ENCODE results near the gene MFSD11. TPM values are rescaled to one million over a fixed set of nuclear protein-coding genes. Genes with fewer than 3 reads are reported as not detected.
A peak's percentile ranks its signal among the peaks of the same experiment; 100 is the strongest.
"Not testable (repeated sequence)": the region's sequence is repeated elsewhere in the genome, so short reads cannot be mapped to it uniquely, and the experiment has no call there.

Gene MFSD11
- total RNA-seq, result 25.2 and 28.8 TPM in 2 replicates

GRCh38 chr17:76737676-76738467 lies at the start of gene MFSD11:
Gene MFSD11 (plus strand): TSS chr17:76738119. CDS start chr17:76738353, 234 bp downstream.
- peak; percentile 81 to 95 for DNase-seq (ENCODE audit: low read depth in 2 of 2)

GRCh38 chr17:76688165-76688622 lies 49.7 kb upstream of the MFSD11 start:
- peak in 1 of 2 donors; percentile 25 for DNase-seq (ENCODE audit: low read depth in 2 of 2)

GRCh38 chr17:76689859-76690258 lies 48.1 kb upstream of the MFSD11 start:
- no peak for DNase-seq (ENCODE audit: low read depth in 2 of 2)

GRCh38 chr17:76690596-76691280 lies 47.2 kb upstream of the MFSD11 start:
- no peak for DNase-seq (ENCODE audit: low read depth in 2 of 2)

GRCh38 chr17:76691379-76692191 lies 46.3 kb upstream of the MFSD11 start:
- DNase-seq (ENCODE audit: low read depth in 2 of 2), result no peak

GRCh38 chr17:76695059-76695831 lies 42.7 kb upstream of the MFSD11 start:
- no peak for DNase-seq (ENCODE audit: low read depth in 2 of 2)

- peak in 1 of 2 donors; percentile 87 for DNase-seq (ENCODE audit: low read depth in 2 of 2)
These were observed 40.9 kb upstream of the MFSD11 start for GRCh38 chr17:76696763-76697701.

GRCh38 chr17:76697702-76698465 lies 40.0 kb upstream of the MFSD11 start:
- no peak for DNase-seq (ENCODE audit: low read depth in 2 of 2)

- not testable (repeated sequence) for DNase-seq (ENCODE audit: low read depth in 2 of 2)
These were observed 39.4 kb upstream of the MFSD11 start for GRCh38 chr17:76698466-76698977.

GRCh38 chr17:76700270-76700616 lies 37.7 kb upstream of the MFSD11 start:
- DNase-seq (ENCODE audit: low read depth in 2 of 2), result peak in 1 of 2 donors; percentile 63

GRCh38 chr17:76700617-76701470 lies 37.1 kb upstream of the MFSD11 start:
- peak in 1 of 2 donors; percentile 89 for DNase-seq (ENCODE audit: low read depth in 2 of 2)

- no peak for DNase-seq (ENCODE audit: low read depth in 2 of 2)
These were observed 36.4 kb upstream of the MFSD11 start for GRCh38 chr17:76701471-76701967.

- no peak for DNase-seq (ENCODE audit: low read depth in 2 of 2)
These were observed 35.8 kb upstream of the MFSD11 start for GRCh38 chr17:76702076-76702475.

- DNase-seq (ENCODE audit: low read depth in 2 of 2), result no peak
These were observed 34.8 kb upstream of the MFSD11 start for GRCh38 chr17:76702941-76703637.

- no peak for DNase-seq (ENCODE audit: low read depth in 2 of 2)
These were observed 33.1 kb upstream of the MFSD11 start for GRCh38 chr17:76704805-76705204.

- no peak for DNase-seq (ENCODE audit: low read depth in 2 of 2)
These were observed 31.1 kb upstream of the MFSD11 start for GRCh38 chr17:76706817-76707216.
